Activated naive CD4-positive, alpha-beta T cell treated with Interleukin-2 at 50 U/mL for 16 hours (primary cell): ENCODE results near the gene DMRT1.

Experiments
- DNase-seq: peaks from one replicate; pipeline ENCODE4 v3.0.0-alpha.2; 2020

Gene DMRT1

GRCh38 chr9:926976-927375 is 85.5 kb downstream of the DMRT1 start:
- DNase-seq, result no peak

- DNase-seq, result no peak
Measured at GRCh38 chr9:928363-929042, 87.0 kb downstream of the DMRT1 start.

- no peak for DNase-seq
Measured at GRCh38 chr9:929719-930118, 88.2 kb downstream of the DMRT1 start.

- DNase-seq, result no peak
Measured at GRCh38 chr9:933356-933755, 91.9 kb downstream of the DMRT1 start.

- DNase-seq, result no peak
Measured at GRCh38 chr9:935348-935965, 94.0 kb downstream of the DMRT1 start.

- DNase-seq, result no peak
Measured at GRCh38 chr9:942805-943580, 101.5 kb downstream of the DMRT1 start.

GRCh38 chr9:947985-948384 is 106.5 kb downstream of the DMRT1 start:
- no peak for DNase-seq

GRCh38 chr9:948497-948896 is 107.0 kb downstream of the DMRT1 start:
- no peak for DNase-seq

GRCh38 chr9:950139-950538 is 108.6 kb downstream of the DMRT1 start:
- DNase-seq, result no peak

- no peak for DNase-seq
Measured at GRCh38 chr9:952546-952945, 111.0 kb downstream of the DMRT1 start.

GRCh38 chr9:959105-959504 is 117.6 kb downstream of the DMRT1 start:
- DNase-seq, result no peak

GRCh38 chr9:959914-960313 is 118.4 kb downstream of the DMRT1 start:
- no peak for DNase-seq

- no peak for DNase-seq
Measured at GRCh38 chr9:962023-962422, 120.5 kb downstream of the DMRT1 start.

GRCh38 chr9:965497-965896 is 124.0 kb downstream of the DMRT1 start:
- no peak for DNase-seq

- no peak for DNase-seq
Measured at GRCh38 chr9:966870-967269, 125.4 kb downstream of the DMRT1 start.

GRCh38 chr9:967436-967835 is 125.9 kb downstream of the DMRT1 start:
- no peak for DNase-seq

- no peak for DNase-seq
Measured at GRCh38 chr9:967903-968641, 126.6 kb downstream of the DMRT1 start.

- DNase-seq, result no peak
Measured at GRCh38 chr9:969310-970150, 128.0 kb downstream of the DMRT1 start.

GRCh38 chr9:970151-970996 is 128.9 kb downstream of the DMRT1 start:
- no peak for DNase-seq

- no peak for DNase-seq
Measured at GRCh38 chr9:971901-972500, 130.5 kb downstream of the DMRT1 start.
